ENCODE measurements around the gene GOLGB1. TPM values are rescaled to one million over a fixed set of nuclear protein-coding genes. Genes with fewer than 3 reads are reported as not detected.
A peak's percentile ranks its signal among the peaks of the same experiment; 100 is the strongest.
"Not testable (repeated sequence)": the region's sequence is repeated elsewhere in the genome, so short reads cannot be mapped to it uniquely, and the experiment has no call there.

GOLGB1 gene
- total and polyA plus RNA-seq, 2 donors from 2014 or later = 26.8 to 79.7 TPM

- Histone ChIP-seq H3K9me3 (ENCODE audit: control insufficient read depth in 2 of 3, insufficient read depth in 1 of 3, low read length in 3 of 3) (no peaks in the 10 kb centered on the region), H3K9ac (ENCODE audit: low read length in 3 of 3) (peak overlapping the region; percentile 21 to 75 (median 38)), H3K27me3 (ENCODE audit: control insufficient read depth, insufficient read depth, low read length) (peaks cover 2% of the 10 kb centered on the region), H3K27ac (ENCODE audit: low read depth in 2 of 2, low read length in 2 of 2) (peak overlapping the region; percentile 6 to 96), H3K4me3 (ENCODE audit: low read length in 3 of 3) (peak overlapping the region; percentile 80 to 93 (median 92)), H3K36me3 (ENCODE audit: control insufficient read depth in 2 of 3, insufficient read depth in 3 of 3, low read length in 3 of 3) (no peaks in the 10 kb centered on the region), H3K4me1 (ENCODE audit: control insufficient read depth in 2 of 3, insufficient read depth in 2 of 3, low read depth in 1 of 3, low read length in 3 of 3) (peaks cover 4 to 13% (median 9%) of the 10 kb centered on the region in 3 donors)
- FAIRE-seq (no peak), DNase-seq (no peak)
- no peak for TF ChIP-seq CTCF (IDR thresholded peaks at IDR 0.05; ENCODE audit: borderline replicate concordance, extremely low read depth, insufficient read depth)
- intact Hi-C loops (cut with DNase I) = no loop called here
These were observed 510 bp upstream of the GOLGB1 start for GRCh38 chr3:121750087-121750415.

- TF ChIP-seq CTCF (IDR thresholded peaks at IDR 0.05; ENCODE audit: borderline replicate concordance, extremely low read depth, insufficient read depth) = no peak
- FAIRE-seq = no peak
- Histone ChIP-seq H3K36me3 (ENCODE audit: control insufficient read depth in 2 of 3, insufficient read depth in 3 of 3, low read length in 3 of 3) (no peaks in the 10 kb centered on the region), H3K9me3 (ENCODE audit: control insufficient read depth in 2 of 3, insufficient read depth in 1 of 3, low read length in 3 of 3) (no peaks in the 10 kb centered on the region), H3K4me1 (ENCODE audit: control insufficient read depth in 2 of 3, insufficient read depth in 2 of 3, low read depth in 1 of 3, low read length in 3 of 3) (peaks cover 4 to 13% (median 9%) of the 10 kb centered on the region in 3 donors), H3K27me3 (ENCODE audit: control insufficient read depth, insufficient read depth, low read length) (peaks cover 1% of the 10 kb centered on the region), H3K27ac (ENCODE audit: low read depth in 2 of 2, low read length in 2 of 2) (peak overlapping the region; percentile 89 to 96), H3K4me3 (ENCODE audit: low read length in 3 of 3) (peak overlapping the region; percentile 80 to 93 (median 92)), H3K9ac (ENCODE audit: low read length in 3 of 3) (peak overlapping the region; percentile 57 to 83 (median 75))
- DNase-seq = peak in 2 of 5 donors; percentile 74 to 85
- intact Hi-C loops (cut with DNase I) = no loop called here
These were observed 763 bp downstream of the GOLGB1 start for GRCh38 chr3:121748680-121749275.

GRCh38 chr3:121747976-121748375, 1.6 kb downstream of the GOLGB1 start:
- no peak overlapping the region for H3K27ac ChIP-seq (ENCODE audit: low read depth in 2 of 2, low read length in 2 of 2)
- no peaks in the 10 kb centered on the region for H3K36me3 ChIP-seq (ENCODE audit: control insufficient read depth in 2 of 3, insufficient read depth in 3 of 3, low read length in 3 of 3)
- peak overlapping the region; percentile 80 to 93 (median 92) for H3K4me3 ChIP-seq (ENCODE audit: low read length in 3 of 3)
- DNase-seq (peak in 1 of 5 donors; percentile 9), FAIRE-seq (no peak)
- H3K27me3 ChIP-seq (ENCODE audit: control insufficient read depth, insufficient read depth, low read length) = no peaks in the 10 kb centered on the region
- peak overlapping the region; percentile 57 to 83 (median 75) for H3K9ac ChIP-seq (ENCODE audit: low read length in 3 of 3)
- intact Hi-C loops (cut with DNase I) = no loop called here
- H3K4me1 ChIP-seq (ENCODE audit: control insufficient read depth in 2 of 3, insufficient read depth in 2 of 3, low read depth in 1 of 3, low read length in 3 of 3) = peaks cover 4 to 13% (median 9%) of the 10 kb centered on the region in 3 donors
- H3K9me3 ChIP-seq (ENCODE audit: control insufficient read depth in 2 of 3, insufficient read depth in 1 of 3, low read length in 3 of 3) = peaks cover 0 to 2% (median 0%) of the 10 kb centered on the region in 3 donors
- no peak for TF ChIP-seq CTCF (IDR thresholded peaks at IDR 0.05; ENCODE audit: borderline replicate concordance, extremely low read depth, insufficient read depth)

GRCh38 chr3:121743106-121743505, 6.4 kb downstream of the GOLGB1 start:
- H3K27ac ChIP-seq (ENCODE audit: low read depth in 2 of 2, low read length in 2 of 2); intact Hi-C loops (cut with DNase I); H3K36me3 ChIP-seq (ENCODE audit: control insufficient read depth in 2 of 3, insufficient read depth in 3 of 3, low read length in 3 of 3); H3K4me1 ChIP-seq (ENCODE audit: control insufficient read depth in 2 of 3, insufficient read depth in 2 of 3, low read depth in 1 of 3, low read length in 3 of 3); FAIRE-seq; H3K9ac ChIP-seq (ENCODE audit: low read length in 3 of 3); DNase-seq; H3K9me3 ChIP-seq (ENCODE audit: control insufficient read depth in 2 of 3, insufficient read depth in 1 of 3, low read length in 3 of 3); H3K4me3 ChIP-seq (ENCODE audit: low read length in 3 of 3); H3K27me3 ChIP-seq (ENCODE audit: control insufficient read depth, insufficient read depth, low read length): not testable (repeated sequence)

Measured in kidney (tissue), 14 donors.